Mesenteric fat pad (tissue), 1 donor: ENCODE data around the gene CNTROB. TPM values are rescaled to one million over a fixed set of nuclear protein-coding genes. Genes with fewer than 3 reads are reported as not detected.

ENCODE experiments used
- DNase-seq: peaks from one replicate; pipeline ENCODE4 v3.0.0-alpha.2; 2020; ENCODE audit warnings: low spot score
- total RNA-seq: library from RNA; stranded (reverse); fragmentation: NEBNext Ultra II Directional; extraction: Animal tissue kit (Norgen Biotek cat#: 25700); gene quantifications from one replicate; pipeline ENCODE4 v1.2.1, GENCODE V29; 2021
- donor health status: DM: yes; HTN: yes; CAD: no.

CNTROB gene
- total RNA-seq, 1 donor from 2014 or later = 17.5 TPM

GRCh38 chr17:7909089-7909488 lies 22.9 kb upstream of the CNTROB start:
- DNase-seq = no peak

GRCh38 chr17:7910281-7910680 lies 21.7 kb upstream of the CNTROB start:
- no peak for DNase-seq

GRCh38 chr17:7910711-7911110 lies 21.3 kb upstream of the CNTROB start:
- no peak for DNase-seq

GRCh38 chr17:7911116-7911515 lies 20.9 kb upstream of the CNTROB start:
- DNase-seq = no peak

- DNase-seq = no peak
These were observed 19.0 kb upstream of the CNTROB start for GRCh38 chr17:7912927-7913524.

- no peak for DNase-seq
These were observed 16.8 kb upstream of the CNTROB start for GRCh38 chr17:7915179-7915610.

- DNase-seq = peak; percentile 97
These were observed 16.2 kb upstream of the CNTROB start, which contains the start of gene RNF227 for GRCh38 chr17:7915611-7916384. TSS of gene RNF227 (minus strand) at chr17:7916289. CDS start at chr17:7916195, 94 bp downstream.

GRCh38 chr17:7916385-7916682 lies 15.7 kb upstream of the CNTROB start:
- no peak for DNase-seq

- DNase-seq = no peak
These were observed 15.2 kb upstream of the CNTROB start for GRCh38 chr17:7916808-7917207.

- no peak for DNase-seq
These were observed 9.6 kb upstream of the CNTROB start for GRCh38 chr17:7922269-7922844.

GRCh38 chr17:7922845-7923628 lies 9.0 kb upstream of the CNTROB start:
- no peak for DNase-seq

GRCh38 chr17:7927596-7927995 lies 4.4 kb upstream of the CNTROB start:
- no peak for DNase-seq

GRCh38 chr17:7929158-7930023 lies 2.6 kb upstream of the CNTROB start, which contains the start of gene KCNAB3:
TSS of gene KCNAB3 (minus strand) at chr17:7929856. CDS start at chr17:7929435, 421 bp downstream.
- peak; percentile 87 for DNase-seq

GRCh38 chr17:7930841-7931631 lies 970 bp upstream of the CNTROB start:
- DNase-seq = peak; percentile 81

GRCh38 chr17:7932483-7932891 lies 481 bp downstream of the CNTROB start:
- DNase-seq = peak; percentile 79

- DNase-seq = peak; percentile 88
These were observed 943 bp downstream of the CNTROB start for GRCh38 chr17:7932949-7933348.

GRCh38 chr17:7935859-7936258 lies 3.9 kb downstream of the CNTROB start:
- no peak for DNase-seq

- peak; percentile 78 for DNase-seq
These were observed 8.0 kb downstream of the CNTROB start for GRCh38 chr17:7940034-7940433.

GRCh38 chr17:7940743-7941142 lies 8.7 kb downstream of the CNTROB start:
- DNase-seq = no peak

GRCh38 chr17:7943291-7943690 lies 11.3 kb downstream of the CNTROB start:
- DNase-seq = peak; percentile 59
